Keratinocyte (primary cell): Measurements from ENCODE around the gene DUSP16.

ENCODE experiments used
- EZH2 ChIP-seq: IDR thresholded peaks from one replicate; pipeline ENCODE4 v1.6.1; 2012; ENCODE audit warnings: inconsistent platforms, mild to moderate bottlenecking, low read length, moderate library complexity
- TF ChIP-seq, protein P1 (sequence below), 3 experiments: IDR thresholded peaks in 1 of 3; conservative IDR thresholded peaks in 1 of 3; optimal IDR thresholded peaks in 1 of 3; 2 replicates in 2 of 3; 3 replicates in 1 of 3; pipeline versions ENCODE3 to v1.5.1; 2011; ENCODE audit warnings: low read length in 3 of 3, mild to moderate bottlenecking in 3 of 3, moderate library complexity in 2 of 3, control low read depth in 1 of 3, inconsistent platforms in 1 of 3; ENCODE audit not compliant: insufficient read depth in 2 of 3; ENCODE audit errors: extremely low read depth in 1 of 3

GRCh38 chr12:12482959-12483358, 79.7 kb downstream of the DUSP16 start:
- TF ChIP-seq, protein P1, sequence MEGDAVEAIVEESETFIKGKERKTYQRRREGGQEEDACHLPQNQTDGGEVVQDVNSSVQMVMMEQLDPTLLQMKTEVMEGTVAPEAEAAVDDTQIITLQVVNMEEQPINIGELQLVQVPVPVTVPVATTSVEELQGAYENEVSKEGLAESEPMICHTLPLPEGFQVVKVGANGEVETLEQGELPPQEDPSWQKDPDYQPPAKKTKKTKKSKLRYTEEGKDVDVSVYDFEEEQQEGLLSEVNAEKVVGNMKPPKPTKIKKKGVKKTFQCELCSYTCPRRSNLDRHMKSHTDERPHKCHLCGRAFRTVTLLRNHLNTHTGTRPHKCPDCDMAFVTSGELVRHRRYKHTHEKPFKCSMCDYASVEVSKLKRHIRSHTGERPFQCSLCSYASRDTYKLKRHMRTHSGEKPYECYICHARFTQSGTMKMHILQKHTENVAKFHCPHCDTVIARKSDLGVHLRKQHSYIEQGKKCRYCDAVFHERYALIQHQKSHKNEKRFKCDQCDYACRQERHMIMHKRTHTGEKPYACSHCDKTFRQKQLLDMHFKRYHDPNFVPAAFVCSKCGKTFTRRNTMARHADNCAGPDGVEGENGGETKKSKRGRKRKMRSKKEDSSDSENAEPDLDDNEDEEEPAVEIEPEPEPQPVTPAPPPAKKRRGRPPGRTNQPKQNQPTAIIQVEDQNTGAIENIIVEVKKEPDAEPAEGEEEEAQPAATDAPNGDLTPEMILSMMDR (optimal IDR thresholded peaks at IDR 0.05 in 1 of 3, IDR thresholded peaks at IDR 0.05 in 1 of 3, conservative IDR thresholded peaks at IDR 0.05 in 1 of 3; ENCODE audit: extremely low read depth in 1 of 3, insufficient read depth in 2 of 3, low read length in 3 of 3), result no peak
- no peak for TF ChIP-seq EZH2
